Cerebellar nuclear complex (tissue), 1 donor: ENCODE data around the gene SLIT3.

Experiments used
- DNase-seq, 2 experiments: peaks; one replicate each; lab custom pipeline; 2025; lab: John Stamatoyannopoulos, UW

SLIT3 gene

DNA sequence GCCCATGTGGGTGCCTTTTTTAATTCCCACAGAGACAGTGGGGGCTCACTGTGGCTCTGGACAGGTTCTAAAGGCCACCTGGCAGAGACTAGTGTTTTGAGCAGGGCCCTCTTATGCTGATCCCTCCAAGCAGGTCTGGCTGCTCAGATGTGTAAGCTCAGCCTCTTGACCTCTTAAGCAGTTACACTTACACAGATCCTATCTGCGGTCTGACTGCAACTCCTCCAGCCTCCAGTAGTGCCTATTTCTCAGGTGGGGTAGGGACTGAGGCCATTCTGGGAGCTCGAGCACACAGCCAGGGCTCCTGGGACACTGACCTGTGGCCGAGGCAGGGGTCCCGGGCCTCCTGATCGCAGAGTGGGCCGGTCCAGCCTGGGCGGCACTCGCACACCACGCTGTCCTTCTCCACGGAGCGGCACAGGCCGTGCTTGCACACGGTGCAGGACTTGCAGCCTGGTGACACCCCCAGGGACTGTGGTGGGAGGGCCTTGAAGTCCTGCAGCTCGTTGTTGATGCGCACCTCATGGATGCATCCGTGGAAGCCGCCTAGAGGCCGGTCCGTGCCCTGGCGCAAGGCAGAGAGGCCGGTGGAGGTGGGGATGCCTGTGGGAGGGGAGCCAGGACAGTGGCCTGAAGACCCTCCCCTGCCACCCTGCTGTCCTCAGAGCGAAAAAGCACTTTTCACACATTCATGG, 629.9 kb downstream of the SLIT3 start:
- no peak for DNase-seq

DNA sequence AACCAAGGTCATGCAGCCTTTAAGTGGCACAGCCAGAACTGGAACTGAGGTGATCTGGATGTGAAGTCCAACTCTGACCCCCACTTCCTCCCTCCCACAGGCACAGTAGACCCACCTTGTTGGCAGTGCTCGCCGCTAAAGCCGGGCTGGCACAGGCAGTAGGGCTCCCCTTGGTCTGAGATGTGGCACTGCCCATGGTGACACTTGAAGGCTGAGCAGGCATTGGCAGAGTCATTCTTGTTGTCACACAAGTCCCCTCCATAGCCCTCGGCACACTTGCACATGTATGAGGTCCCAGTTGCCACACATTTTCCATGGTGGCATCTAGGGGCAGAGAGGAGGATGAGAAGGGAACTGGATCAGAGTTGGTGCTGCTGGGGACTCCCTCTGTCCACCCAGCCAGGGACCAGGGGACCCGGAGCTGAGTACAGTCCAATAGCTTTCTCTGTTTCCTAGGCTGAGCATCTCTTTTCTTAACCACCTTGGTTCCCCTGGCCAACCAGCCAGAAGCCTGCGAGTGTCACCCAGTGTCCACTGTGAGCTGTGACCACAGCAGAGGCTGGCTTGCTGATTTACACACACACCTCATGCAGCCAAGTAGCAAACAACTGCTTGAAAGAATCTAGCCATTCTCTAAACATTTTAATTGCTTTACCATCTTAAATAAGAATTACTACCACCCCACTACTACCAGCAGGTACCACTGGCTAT, 631.1 kb downstream of the SLIT3 start:
- no peak for DNase-seq

DNA sequence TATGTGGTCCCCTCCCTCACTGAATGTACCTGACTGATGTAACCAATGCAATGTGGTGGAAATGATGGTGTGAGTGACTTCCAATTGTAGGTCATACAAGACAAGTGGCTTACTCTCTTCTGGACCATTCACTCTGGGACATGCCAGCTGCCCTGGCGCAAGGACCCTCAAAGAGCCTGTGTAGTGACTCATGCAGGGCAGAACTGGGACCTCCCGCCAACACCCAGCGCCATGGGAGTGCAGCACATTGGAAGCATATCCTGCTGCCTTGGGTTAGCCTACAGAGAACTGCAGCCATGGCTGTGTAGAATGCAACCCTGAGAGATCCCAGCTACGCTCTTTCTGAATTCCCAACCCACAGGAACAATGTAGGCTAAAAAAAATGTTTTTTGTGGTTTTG, 631.8 kb downstream of the SLIT3 start:
- DNase-seq, result no peak

DNA sequence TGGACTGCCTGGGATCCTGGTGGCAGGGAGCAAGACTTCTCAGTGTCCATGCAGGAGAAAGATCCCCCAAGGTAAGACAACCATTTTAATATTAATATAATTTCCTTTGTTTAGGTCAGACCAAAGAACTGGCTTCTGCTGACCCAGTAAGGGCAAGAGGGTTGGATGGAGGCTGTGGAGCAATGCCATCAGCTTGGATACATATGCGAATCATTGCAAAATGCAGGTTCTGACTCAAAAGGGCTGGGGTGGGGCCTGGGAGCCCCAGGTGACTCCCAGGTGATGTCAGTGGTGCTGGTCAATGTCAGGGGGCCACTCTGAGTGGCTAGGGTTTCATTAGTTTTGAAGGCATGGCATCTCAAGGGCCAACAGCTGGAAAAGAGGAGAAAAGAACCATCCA, 632.9 kb downstream of the SLIT3 start:
- DNase-seq, result no peak

DNA sequence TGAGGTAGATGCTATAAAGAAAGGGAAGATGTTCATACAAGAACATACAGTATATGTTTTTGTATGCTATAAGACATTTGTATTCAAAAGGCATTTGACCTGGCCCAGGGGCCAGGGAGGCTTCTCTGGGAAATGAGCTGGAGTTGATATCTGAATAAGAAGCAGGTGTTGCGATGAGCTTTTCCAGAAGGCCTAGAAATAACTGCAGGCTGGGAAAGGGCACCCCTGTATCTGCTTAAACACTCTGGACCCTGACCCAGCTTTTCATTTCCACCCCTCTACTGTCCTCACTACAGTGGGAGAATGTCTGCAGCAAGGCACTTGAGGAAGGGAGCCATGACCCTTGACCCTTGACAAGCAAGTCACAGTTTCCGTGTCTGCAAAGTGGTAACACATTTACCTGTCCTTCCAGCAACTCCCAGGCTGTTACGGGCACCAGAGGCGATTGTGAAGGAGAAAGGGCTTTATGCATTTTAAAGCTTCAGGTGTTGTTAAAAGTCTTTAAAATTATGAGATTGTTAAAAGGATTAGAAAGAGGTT, 633.6 kb downstream of the SLIT3 start:
- no peak for DNase-seq

DNA sequence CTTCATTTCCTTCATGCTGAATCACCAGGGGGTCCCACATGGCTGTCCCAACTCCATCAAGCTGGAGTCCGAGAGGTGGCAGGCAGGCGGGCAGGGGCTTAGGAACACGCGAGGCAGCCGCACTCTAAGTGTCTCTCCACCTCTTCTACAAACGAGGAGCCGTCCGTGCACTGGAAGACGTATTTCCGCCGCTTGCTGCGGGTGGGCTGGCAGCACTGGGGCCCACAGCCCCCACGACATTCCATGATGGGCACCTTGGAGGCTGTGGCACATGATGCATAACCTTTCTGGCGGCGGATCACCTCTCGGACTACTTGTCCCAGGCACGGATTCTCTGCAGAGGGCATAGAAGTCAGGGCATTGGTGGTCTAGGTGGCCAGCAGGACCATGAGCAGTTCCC, 634.6 kb downstream of the SLIT3 start:
- no peak for DNase-seq

DNA sequence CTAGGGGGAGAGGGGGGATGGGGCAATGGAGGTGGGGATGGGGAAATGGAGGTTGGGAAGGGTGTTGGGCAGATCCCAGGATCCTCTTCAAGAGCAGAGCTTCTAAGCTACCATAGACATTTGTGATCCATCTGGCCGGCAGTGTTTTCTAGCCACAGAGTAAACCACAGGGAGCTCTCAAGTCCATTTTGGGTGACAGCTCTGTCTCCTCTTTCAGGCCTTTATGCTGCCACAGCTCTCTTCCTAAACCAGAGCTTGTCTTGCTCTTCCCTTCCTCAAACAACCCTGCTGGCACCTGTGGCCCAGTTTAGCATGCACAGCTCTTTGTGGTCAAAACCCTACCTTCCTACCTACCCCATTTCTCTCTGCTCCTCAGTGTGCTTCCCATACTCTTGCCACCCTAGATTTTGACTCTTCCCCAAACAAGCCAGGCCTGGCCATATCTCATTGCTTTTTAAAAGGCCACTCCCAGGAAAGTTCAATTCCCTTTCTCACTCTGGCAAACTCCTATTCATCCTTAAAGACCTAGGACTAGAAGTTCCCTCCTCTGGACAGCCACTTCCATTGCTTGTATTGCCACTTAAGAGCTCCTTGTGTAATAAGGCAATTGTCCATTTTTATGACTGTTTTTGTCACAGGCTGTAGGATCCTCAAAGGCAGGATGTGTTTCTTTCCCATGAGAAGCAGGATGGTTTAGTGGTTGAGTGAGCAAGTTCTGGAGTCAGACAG, 637.5 kb downstream of the SLIT3 start:
- DNase-seq, result no peak

DNA sequence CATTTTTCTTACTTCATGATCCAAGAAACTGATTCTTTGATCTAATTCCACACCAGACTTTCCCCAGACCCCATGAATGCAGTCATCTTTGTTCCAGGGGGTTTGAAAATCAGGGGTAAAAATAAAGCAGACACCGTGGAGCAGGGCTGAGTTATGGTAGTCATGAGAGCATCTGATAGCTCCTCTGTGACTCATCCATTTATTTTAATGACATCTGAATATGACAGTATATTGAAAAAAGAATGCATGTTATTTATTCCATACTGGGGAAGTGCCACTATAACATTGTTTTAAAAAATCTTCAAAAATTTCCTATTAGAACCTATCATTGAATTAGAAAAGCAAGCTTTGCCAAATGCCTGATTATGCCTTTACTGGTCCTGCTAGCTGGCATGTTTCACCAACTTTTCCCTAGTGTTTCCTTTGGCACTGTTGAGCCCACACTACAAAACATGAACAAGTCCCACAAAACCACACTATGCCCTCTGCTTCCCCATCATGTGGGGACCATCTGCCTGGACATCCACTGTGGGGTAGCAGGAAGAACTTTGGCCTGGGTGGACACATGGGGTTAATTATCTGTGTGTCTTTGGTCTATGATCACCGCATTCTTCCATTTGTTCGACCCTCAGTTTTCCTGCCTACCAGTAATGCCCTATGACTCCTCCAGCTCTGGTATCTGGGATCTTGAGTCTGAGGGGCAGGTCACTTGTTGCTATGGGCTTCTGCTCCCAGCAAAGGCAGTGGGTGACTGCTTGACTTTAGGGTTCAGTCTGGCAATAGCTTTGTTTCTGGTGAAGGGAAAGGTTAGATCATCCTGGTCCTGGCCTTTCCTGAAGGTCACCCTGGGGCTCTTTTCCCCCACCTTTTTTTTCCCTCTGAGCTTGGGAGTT, 639.1 kb downstream of the SLIT3 start:
- no peak for DNase-seq

DNA sequence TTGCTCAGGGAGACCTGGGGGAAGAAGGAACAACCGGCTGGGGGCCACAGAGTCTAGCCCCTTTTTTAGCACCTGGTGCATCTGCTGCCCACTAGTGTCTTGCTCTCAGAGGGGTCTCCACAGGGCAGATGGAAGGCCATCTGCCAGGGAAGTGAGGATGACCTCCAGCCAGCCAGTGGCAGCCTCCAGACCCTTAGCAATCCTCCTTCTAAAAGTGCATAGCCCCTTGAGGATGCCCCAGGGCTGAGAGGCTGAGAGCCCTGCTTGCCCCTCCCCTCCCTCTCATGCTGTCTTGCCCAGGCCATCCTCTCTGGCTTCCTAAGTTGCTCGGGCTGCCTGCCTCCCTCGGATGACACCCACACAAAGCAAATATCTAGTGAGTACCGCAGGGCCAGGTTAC, 640.2 kb downstream of the SLIT3 start:
- no peak for DNase-seq

DNA sequence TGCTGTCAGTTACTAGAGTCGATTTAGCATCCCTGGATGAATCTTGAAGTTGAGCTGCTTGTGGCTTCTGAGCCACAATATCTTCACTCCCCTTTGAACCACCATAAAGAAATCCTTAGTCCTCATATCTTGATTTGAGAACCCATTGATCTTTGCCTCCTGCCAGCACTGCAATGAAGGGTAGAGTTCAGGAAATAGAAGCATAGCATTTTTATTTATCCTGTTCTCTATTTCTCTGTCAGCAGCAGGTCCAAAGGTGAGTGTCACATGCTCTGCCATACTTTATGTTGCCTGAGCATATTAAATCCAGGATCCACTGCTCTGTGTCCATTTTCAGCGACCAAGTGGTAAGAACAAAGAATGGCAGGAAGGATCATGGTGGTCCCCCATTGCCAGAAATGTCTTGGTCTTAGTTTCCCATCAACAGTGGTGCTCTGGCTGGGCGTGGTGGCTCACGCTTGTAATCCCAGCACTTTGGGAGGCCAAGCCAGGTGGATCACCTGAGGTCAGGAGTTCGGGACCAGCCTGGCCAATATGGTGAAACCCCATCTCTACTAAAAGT, 641.6 kb downstream of the SLIT3 start:
- DNase-seq, result no peak

DNA sequence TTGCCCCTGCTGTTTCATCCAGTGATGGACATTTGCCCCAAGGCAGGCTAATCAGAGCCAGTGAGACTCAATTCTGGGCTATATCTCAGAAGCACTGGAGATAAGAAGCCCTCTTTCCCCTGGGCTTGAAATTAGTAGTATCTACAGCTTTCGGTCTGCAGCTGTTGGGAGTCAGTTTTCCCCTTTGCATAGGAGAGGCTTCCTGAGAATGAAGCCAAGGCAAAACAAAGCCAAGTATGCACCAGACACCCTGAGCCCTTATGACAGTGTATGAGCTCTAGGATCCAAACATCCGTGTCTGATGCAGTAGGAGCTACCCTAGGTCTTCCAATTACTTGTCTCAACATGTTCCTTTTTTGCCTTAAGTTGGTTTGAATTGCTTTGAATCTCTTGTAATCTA, 642.5 kb downstream of the SLIT3 start:
- no peak for DNase-seq

DNA sequence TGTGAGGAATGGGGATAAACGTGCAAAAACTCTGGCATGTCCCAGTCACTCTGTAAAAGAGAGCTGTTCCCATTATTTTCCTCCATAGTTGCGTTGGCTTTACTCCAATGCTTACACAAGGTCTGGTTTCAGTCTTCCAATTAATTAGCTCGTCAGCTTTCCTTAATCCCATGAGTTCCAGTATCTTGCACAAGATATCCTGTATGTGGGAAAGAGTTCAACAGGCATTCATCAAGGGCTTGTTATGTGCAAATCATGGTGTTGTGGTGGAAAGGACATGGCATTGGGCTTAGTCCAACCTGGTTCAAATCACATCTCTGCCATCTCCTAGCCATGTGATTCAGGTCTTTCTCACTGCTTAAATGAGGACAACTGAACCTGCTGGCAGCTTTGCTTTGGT, 644.3 kb downstream of the SLIT3 start:
- no peak for DNase-seq

DNA sequence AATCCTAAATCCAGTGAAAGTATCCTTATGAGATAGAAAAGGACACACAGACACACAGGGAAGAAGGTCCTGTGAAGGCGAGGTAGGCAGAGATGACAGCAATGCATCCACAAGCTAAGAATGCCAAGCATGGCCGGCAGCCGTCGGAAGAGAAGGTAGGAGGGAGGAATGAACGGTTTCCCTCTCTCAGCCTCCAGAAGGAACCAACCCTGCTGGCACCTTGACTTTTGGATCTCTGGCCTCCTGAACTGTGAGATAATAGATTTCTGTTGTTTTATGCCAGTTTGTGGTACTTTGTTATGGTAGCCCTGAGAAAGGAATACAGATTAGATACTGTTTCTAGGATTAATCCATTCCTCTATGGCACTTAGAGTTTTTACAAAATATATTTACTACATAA, 645.6 kb downstream of the SLIT3 start:
- DNase-seq, result no peak

DNA sequence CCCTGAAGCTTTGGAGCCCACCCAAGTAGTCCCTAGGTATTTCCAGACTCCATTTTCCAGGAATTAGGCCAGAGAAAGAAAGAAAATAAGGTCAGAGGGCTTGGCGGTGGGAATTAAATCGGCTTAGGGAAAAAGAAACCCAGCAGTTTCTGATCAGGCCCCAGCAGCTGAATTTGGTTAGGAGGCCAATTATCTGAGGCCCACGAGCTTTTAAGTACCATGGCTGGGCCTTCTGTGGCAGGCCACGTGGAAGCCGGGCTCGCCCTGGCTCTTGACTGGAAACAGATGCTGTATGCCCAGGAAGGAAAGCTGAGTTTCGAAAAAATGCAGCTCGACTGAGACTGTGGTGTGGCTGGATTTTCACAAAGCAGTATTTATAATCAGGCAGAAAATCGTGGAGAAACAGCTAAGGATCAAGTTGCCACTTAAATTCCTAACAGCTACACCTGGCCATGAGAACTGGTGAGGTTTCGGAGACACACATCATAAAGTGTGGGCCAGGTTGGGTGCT, 646.7 kb downstream of the SLIT3 start:
- DNase-seq, result no peak

DNA sequence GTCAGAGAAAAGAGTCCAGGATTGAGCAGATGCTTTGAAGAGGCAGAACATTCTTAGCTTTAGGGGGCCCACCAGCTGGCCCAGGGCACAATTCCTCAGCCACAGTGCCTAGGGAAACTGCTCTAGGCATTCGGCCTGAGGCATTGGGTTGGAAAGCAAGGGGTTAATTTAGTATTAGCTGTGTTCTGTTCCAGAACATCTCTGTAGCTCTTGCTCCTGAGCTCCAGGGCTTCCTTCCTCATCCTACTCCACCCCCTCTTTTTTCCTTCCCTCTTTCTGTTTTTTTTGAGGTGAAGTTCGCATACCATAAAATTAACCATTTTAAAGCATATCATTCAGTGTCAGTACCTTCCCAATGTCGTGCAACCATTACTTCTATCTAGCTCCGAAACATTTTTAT, 647.3 kb downstream of the SLIT3 start:
- no peak for DNase-seq

DNA sequence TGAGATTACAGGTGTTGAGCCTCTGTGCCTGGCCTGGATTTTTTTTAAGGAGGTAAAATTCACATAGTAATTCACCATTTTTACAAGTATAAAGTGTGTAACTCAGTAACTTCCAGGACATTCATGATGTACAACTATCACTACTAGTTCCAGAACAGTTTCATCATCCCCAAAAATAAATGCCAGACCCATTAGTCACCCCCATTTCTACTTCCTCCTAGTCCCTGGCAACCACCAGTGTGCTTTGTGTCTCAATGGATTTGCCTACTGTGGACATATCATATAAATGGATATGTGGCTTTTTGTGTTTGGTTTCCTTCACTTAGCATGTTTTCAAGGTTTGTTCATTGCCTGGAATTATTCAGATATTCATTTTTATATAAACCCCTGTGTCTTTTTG, 649.3 kb downstream of the SLIT3 start:
- no peak for DNase-seq

DNA sequence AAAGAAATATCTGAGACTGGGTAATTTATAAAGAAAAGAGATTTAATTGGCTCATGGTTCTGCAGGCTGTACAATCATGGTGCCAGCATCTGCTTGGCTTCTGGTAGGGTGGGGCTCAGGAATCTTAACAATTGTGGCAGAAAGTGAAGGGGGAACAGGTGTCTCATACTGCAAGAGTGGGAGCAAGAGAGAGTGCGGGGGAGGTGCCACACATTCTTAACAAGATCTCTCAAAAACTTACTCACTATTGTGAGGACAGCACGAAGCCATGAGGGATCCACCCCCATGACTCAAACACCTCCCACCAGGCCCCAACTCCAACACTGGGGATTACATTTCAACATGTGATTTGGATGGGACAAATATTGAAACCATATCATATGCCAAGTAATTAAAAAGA, 651.6 kb downstream of the SLIT3 start:
- DNase-seq, result no peak

DNA sequence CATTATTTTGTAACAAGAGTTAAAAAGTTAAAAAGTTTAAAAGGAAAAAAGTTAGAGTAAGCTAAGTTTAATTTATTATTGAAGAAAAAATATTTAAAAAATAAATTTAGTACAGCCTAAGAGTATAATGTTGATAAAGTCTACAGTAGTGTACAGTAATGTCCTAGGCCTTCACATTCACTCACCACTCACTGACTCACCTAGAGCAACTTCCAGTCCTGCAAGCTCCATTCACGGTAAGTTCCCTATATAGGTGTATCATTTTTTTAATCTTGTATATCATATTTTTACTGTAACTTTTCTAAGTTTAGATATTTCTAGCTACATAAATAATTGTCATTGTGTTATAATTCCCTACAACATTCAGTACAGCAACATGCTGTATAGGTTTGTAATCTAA, 652.4 kb downstream of the SLIT3 start:
- no peak for DNase-seq

DNA sequence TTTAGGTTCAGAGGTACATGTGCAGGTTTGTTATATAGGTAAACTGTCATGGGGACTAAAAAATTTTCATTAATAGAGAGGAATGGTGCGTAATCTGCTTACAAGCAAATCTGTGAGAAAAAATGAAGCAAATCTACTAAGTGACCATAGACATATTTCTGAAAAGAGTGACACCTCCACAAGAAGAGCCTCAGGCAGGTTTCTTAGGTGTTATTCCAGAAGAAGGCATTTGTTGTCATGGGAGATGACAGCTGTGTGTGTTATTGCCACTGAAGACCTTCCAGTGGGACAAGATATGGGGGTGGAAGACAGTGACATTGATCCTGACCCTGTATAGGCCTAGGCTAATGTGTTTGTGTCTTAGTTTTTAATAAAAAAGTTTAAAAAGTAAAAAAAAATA, 652.9 kb downstream of the SLIT3 start:
- DNase-seq, result no peak

DNA sequence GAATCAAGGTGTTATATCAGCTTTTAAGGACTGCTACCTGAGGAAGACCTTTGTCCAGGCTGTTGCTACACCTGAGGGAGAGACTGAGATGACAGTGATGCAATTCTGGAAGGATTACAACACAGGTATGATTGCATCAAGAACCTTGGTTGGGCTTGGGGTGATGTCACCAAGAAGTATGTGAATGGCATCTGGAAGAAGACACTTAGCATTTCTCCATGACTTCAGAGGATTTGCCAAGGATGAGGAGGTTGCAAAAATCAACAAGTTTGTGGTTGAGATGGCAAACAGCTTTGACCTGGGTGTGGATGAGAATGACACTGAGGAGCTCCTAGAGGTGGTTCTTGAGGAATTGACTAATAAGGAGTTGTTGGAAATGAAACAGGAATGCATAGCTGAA, 653.9 kb downstream of the SLIT3 start:
- no peak for DNase-seq

DNA sequence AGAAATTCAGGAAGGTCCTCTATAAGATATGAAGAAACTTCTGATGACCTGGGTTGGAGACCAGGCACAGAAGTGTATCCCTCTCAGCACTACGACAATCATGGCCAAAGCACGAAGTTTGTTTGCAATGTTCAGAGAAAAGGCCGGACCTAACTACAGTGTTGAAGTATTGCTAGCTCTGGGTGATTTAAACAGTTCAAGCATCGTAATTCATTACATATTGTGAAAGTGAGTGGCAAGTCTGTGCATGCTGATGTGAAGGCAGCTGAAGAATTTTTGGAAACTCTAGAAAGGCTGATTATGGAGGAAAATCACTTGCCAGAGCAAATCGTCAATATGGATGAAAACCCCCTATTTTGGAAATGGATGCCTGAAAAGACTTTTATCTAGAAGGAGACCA, 654.6 kb downstream of the SLIT3 start:
- no peak for DNase-seq
